ENCODE measurements around the gene ZNF679.
"Not testable (repeated sequence)": the region's sequence is repeated elsewhere in the genome, so short reads cannot be mapped to it uniquely, and the experiment has no call there.

- TF ChIP-seq CTCF, POLR2A (IDR thresholded peaks at IDR 0.05): not testable (repeated sequence)
Measured at GRCh38 chr7:64297418-64297817, 69.1 kb downstream of the ZNF679 start.

All from heart left ventricle (tissue), 13 donors.